ENCODE results near the gene PGAM5.
"Not testable (repeated sequence)": the region's sequence is repeated elsewhere in the genome, so short reads cannot be mapped to it uniquely, and the experiment has no call there.

Gene PGAM5

GRCh38 chr12:132723015-132723763, 12.5 kb downstream of the PGAM5 start:
- DNase-seq, result no peak

DNA sequence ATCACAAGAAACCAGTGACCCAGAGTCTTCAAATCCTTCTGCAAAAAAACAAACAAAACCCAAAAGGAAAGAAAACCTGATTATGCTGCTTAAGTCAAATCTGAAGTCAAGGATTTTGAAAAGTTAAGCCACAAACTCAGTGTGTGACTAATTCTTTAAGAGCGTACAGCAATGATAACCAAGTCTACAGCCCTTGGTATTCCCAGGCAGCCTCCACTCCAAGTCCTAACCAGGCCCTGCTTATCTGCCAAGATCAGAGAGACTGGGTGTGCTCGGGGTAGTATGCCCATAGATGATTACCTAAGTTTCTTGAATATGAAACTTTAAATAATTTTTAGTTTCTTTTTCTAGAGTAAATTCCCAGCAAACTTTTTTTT, 13.1 kb downstream of the PGAM5 start:
- no peak for DNase-seq

- no peak for DNase-seq
Measured at GRCh38 chr12:132724506-132725241, 14.0 kb downstream of the PGAM5 start.

GRCh38 chr12:132726386-132726785, 15.7 kb downstream of the PGAM5 start:
- DNase-seq, result no peak

DNA sequence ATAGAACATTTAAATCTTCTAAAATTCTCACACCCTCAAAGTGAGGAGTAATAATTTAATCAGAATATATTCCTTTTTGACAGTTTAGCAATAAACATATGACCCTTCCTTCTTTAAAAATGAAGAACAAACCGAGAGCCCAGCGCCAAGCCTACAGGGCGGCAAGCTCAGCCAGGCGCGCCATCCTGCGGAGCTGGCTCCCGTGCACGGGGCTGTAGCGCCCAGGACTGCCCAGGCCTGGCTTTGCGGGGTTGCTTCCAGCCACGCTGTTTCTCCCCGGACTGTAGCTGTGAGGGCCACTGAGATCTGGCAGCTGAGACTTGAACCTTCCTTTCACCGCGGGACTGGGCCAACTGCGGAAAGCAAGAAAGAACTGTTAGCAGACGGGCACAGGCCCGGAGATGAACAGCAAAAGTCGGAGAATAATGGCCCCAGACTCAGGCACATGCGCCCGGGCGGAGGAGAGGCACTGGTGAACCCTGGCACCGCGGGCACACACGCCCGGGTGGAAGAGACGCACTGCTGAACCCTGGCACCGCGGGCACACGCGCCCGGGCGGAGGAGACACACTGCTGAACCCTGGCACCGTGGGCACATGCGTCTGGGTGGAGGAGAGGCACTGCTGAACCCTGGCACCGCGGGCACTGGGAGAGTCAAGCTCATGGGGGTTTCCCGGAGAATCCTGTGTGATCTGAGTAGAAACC, 16.6 kb downstream of the PGAM5 start:
- DNase-seq, result no peak

DNA sequence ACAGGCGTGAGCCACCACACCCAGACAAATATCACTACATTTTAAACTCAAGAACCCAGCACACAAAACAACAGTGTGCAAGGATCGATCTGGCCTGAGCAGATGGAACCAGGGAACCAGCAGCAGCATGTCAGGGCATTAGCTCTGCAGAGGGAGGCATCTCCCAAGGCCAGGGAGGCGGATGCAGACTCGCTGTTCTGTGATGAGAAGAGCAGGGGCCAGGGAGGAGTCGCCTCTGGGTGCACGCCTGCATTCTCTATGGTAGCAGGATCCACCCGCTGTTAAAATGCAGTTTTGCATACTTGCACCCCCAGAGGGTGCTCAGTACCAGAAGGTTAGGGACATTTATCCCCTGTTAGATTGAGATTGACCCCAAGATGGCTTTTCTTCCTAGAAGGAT, 17.9 kb downstream of the PGAM5 start:
- DNase-seq, result no peak

DNA sequence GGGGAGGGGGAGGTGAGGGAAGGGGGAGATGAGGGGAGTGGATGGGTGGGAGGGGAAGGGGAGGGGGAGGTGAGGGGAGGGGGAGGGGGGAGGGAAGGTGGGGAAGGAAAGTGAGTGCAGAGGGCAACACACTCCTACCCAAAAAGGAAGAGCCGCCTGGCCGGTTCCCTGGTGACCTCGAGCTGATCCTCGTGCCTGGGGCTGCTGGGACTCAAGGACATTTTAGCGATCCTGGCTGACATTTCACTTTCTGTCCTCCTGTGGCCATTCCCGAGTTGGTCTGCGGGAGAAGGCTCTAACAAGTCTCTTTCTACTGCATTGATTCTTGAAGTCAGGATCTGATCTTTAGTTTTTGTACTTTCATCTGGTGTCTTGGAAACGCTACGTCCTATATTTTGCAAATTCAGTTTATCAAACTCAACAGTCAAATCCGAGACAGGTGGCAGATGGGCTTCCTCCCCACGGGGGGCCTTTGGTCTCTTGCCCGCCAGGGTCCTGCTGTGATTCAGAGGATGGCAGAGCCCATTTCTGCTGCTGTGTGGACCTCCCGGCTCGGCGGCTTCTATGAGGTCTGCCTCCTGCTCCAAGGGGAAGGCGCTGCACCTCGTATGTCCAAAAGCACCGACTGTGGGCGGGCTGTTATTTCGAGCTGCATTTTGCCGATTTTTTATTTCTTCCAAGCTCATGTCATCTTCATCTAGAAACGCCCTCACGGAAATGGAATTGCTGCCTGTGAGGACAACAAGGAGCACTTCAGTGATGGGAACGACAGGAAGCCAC, 19.1 kb downstream of the PGAM5 start:
- peak; percentile 63 for DNase-seq

- no peak for DNase-seq
Measured at GRCh38 chr12:132730353-132730752, 19.7 kb downstream of the PGAM5 start.

- DNase-seq, result no peak
Measured at GRCh38 chr12:132731574-132731973, 20.9 kb downstream of the PGAM5 start.

DNA sequence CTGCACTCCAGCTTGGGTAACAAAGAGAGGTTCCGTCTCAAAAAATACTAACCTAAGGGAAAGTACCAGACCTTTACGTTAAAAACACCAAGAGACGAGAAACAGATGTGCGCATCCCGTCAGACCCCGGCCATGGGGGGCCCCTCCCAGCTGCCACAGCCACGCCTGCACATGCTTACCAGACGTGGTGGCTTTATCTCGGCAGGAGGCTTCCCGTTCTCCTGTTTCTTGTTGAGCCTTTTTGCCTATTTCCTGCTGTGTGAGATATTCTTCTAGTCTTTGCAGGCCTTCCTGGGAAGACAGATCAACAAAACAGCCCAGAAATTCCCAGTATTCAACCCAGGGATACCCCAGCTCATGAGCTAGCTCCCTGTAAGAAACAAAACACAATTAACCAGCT, 23.6 kb downstream of the PGAM5 start:
- no peak for DNase-seq

DNA sequence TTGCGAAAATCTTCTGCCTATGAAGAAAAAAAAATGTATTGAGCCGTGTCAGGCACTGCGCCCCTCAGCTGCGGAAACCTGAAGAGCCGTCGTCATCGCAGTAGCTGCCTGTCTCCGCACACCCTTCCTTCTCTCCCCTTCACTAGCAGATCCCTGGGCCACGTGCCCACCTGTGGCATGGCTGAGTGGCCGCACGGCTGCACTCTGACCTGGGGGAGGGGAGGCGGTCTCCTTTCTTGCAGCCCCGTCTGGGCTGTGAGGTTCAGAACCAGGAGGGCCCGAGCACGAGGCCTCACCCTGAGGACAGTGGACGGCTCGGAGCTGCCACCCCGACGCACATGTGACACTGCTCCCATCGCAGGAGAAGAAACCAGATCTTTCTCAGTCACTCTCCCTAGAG, 24.9 kb downstream of the PGAM5 start:
- DNase-seq, result no peak

- no peak for DNase-seq
Measured at GRCh38 chr12:132736378-132736777, 25.7 kb downstream of the PGAM5 start.

- DNase-seq, result no peak
Measured at GRCh38 chr12:132736913-132737312, 26.3 kb downstream of the PGAM5 start.

DNA sequence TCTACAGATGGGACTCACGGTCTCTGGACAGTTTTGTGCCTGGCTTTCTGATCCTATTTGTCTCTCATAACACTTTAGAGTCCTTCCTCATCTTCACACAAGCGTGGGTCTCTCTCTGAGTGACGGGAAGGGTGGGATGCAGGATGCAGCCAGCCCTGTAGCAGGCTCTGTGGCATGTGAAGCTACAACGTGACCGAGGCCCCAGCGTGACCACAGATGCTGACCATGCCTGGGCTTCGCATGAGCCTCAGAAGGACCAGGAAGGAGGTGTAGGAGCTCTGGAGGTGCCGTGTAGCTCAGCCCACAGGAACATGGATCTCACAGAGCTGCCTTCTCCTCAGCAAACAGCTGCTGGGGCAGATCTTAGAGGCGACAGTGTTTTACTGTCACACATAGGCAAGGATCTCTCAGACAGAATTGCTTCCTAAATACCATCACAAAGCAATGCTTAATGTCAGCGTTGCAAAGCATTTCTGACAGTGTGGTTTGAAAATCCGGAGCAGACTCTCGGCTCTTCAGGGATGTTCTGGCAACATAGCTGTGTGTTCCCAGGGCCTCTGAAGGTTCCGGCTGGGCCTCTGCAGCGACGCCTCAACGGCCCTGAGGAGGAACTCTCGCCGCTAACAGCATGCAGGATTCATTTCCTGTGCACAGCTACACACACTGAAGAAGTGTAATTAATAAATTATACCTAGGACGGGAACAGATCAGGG, 29.1 kb downstream of the PGAM5 start:
- DNase-seq, result no peak

- no peak for DNase-seq
Measured at GRCh38 chr12:132740313-132740646, 29.6 kb downstream of the PGAM5 start.

GRCh38 chr12:132740652-132741051, 30.0 kb downstream of the PGAM5 start:
- DNase-seq, result no peak

DNA sequence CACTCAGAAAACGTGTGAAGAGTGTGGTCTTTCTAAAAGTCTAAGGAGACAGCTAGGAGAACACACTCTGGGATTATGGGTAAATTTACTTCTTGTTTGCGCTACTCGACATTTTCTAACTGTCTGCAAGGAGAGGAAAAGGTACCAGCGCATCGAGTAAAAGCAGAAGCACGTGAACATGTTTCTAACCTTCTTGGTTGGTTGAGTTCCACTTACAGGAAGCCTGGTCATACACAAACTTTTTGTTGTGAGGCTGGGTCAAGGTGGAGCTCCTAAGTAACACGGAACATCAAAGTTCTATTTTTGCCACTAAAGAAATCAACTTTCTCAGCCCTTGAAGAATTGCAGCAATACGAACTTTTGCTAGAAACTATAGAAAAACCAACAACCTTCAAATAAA, 31.0 kb downstream of the PGAM5 start:
- DNase-seq, result no peak

GRCh38 chr12:132743831-132744230, 33.2 kb downstream of the PGAM5 start:
- DNase-seq, result no peak

DNA sequence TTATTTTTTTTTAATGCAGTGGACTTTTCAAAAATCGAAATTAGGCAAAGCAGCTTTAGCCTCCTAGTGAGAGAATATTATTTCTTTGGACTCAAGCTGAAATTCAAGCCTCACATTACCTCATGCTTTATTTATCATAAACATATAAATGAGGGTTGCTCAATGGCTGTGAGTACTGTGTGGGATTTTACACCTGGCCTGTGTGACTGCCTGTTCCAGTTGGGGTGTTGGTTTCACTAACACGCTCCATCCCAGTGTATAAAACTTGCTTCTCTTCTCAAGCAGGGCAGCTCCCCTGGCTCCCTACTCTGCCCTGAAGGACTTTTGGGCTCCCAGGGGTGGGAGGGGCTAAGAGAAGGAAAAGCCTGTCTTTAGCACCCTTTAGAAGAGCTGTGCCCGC, 36.0 kb downstream of the PGAM5 start:
- DNase-seq, result no peak

DNA sequence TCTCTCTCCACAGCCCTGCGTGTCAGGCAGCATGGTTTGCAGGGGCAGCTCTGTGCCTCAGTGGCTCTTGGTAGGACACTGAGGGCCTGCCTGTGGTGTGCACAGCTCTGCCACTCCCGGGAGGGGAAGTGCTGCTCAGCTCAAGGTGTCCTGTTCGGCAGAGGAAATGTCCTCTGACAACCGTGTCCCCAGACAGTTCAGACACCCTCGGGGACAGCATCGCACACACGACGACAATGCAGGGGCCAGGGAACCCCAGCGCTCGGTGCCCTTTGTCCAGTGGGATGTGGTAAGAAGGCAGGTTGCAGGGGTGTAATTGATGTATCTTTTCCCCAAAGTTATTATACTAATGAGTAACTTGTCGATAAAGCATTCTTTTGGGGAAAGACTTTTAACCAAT, 36.8 kb downstream of the PGAM5 start:
- no peak for DNase-seq

GRCh38 chr12:132747896-132748295, 37.3 kb downstream of the PGAM5 start:
- DNase-seq, result no peak

DNA sequence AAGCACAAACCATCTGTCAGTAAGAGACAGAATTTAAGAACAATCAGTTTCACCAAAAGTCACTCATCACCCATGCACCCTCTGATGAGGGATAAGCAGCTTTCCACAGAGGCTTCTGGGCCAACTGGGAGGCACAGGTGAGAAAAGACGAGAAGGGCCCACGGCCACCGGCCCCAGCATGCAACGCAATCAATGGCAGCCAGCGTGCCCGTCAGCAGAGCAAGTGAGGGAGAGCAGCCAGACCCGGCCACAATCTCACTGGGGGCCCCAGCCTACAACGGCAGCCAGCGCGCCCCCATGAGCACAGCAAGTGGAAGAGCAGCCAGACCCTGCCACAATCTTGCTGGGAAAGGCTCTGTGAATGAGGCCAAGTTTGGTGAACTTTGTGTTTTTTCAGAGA, 37.7 kb downstream of the PGAM5 start:
- no peak for DNase-seq

DNA sequence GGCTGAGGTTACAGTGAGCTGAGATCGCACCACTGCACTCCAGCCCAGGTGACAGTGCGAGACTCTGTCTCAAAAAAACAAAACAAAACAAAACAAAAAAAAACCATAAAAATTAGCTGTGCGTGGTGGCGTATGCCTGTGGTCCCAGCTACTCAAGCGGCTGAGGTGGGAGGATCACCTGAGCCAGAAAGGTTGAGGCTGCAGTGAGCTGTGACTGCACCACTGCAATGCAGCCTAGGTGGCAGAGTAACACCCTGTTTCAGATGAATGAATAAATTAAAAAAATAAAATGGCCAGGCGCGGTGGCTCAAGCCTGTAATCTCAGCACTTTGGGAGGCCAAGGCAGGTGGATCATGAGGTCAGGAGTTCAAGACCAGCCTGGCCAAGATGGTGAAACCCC, 43.0 kb downstream of the PGAM5 start:
- not testable (repeated sequence) for DNase-seq
